ENCODE results near the gene BMERB1. TPM values are rescaled to one million over a fixed set of nuclear protein-coding genes. Genes with fewer than 3 reads are reported as not detected.

The BMERB1 gene
- total and polyA plus RNA-seq, 9 of the 15 experiments (the other 6 are each of a cell fraction or from before 2014, with no cell fraction given), result 0.29 to 2.9 (median 0.94) TPM

DNA sequence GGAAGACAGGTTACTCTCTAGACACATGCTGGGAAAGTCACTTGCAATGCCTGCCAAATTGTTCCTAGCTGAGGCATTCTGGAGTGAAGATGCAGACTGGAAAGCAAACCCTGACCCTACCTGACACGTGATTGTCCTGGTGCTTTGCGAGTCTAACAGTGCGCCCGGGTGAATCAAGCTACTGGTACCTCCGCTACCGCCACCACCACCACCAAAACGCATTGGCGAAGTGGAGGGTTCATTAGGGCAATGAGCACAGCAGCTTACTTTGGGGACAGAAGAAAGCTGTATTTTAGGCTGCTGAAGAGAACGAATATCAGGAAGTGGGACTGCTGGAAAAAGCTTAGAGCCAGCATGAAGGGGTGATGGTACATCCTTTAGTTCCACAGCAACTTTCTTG lies 201.5 kb downstream of the BMERB1 start:
- Histone ChIP-seq H4K20me1 (replicated peaks; ENCODE audit: control insufficient read depth, insufficient read depth, low read length) (no peaks in the 10 kb centered on the region), H3K27ac (ENCODE audit: extremely low read depth, low read depth, low read length) (no peak overlapping the region), H3K4me3 (no peak overlapping the region), H3K9ac (ENCODE audit: insufficient read depth in 1 of 2, low read depth in 2 of 2, low read length in 2 of 2) (no peak overlapping the region), H3K9me1 (ENCODE audit: control insufficient read depth, insufficient read depth, low read length) (no peaks in the 10 kb centered on the region), H3K4me1 (replicated peaks in 1 of 2; ENCODE audit: control insufficient read depth in 2 of 2, insufficient read depth in 2 of 2, low read length in 2 of 2) (peaks cover 0 to 7% of the 10 kb centered on the region in 2 experiments; a peak in 2 of 5 replicates), H3K36me3 (ENCODE audit: control insufficient read depth, insufficient read depth, low read length) (peaks cover 76% of the 10 kb centered on the region), H3K9me3 (replicated peaks; ENCODE audit: control insufficient read depth, insufficient read depth, low read depth, low read length) (no peaks in the 10 kb centered on the region), H3K79me2 (ENCODE audit: control insufficient read depth, insufficient read depth, low read length) (peaks cover 13% of the 10 kb centered on the region), H2AFZ (ENCODE audit: low read depth, low read length) (no peak overlapping the region), H3K27me3 (ENCODE audit: control insufficient read depth in 2 of 2, insufficient read depth in 2 of 2, low read length in 2 of 2) (no peaks in the 10 kb centered on the region), H3K4me2 (ENCODE audit: insufficient read depth, low read length) (no peak overlapping the region)
- ATAC-seq, result no peak
- no TSS peak for BruUV-seq (replicated peaks)
- intact Hi-C loops (cut with micrococcal nuclease) (no loop called here), in situ Hi-C loops (cut with MboI) (no loop called here)
- CTCF ChIA-PET (ENCODE audit: low intra/inter-chr PET ratio), result no interaction called here
- DNase-seq (ENCODE audit: extremely low read depth in 1 of 4, low spot score in 3 of 4), result no peak
- no peak for FAIRE-seq
- TF ChIP-seq TBP (optimal IDR thresholded peaks at IDR 0.05; ENCODE audit: low read depth, low read length) (no peak), ZBTB8A (IDR thresholded peaks at IDR 0.05; ENCODE audit: partially characterized antibody) (no peak)
- POLR2A ChIA-PET, result interaction anchor here (0.9 to 1.6 kb wide), 2 partner anchors 8 to 40 kb away, joined by 3 read pairs; no protein-coding TSS in a partner anchor
- 88% methylated on average over 9 of the region's 9 CpGs for WGBS (ENCODE audit: insufficient coverage, low coverage, missing lambda C conversion rate)

DNA sequence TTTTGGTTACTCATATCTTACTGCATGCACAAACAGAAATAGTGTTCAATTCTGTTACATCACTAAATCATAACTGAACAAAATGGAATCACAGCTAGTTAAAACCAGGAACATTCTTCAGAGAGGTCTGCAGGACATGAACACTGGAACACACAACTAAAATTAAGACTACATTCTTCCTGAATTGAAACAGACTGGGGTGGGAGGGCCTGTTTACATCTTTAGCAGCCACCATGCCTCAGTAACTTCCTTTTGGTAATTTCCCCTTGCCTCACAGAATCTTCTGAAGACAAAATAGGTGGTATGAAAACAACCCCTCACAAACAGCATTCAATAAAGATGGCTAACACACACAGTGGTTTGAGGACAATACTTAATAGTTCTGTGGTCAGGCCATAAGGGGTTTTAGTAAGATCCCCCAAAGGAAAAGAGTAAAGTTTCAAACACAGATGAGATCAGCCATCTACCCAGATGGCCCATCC lies 202.0 kb downstream of the BMERB1 start:
- H4K20me1 ChIP-seq (replicated peaks; ENCODE audit: control insufficient read depth, insufficient read depth, low read length), result no peaks in the 10 kb centered on the region
- no peaks in the 10 kb centered on the region for H3K9me3 ChIP-seq (replicated peaks; ENCODE audit: control insufficient read depth, insufficient read depth, low read depth, low read length)
- no peak overlapping the region for H3K4me3 ChIP-seq
- ChIA-PET POLR2A (no interaction called here), CTCF (ENCODE audit: low intra/inter-chr PET ratio) (no interaction called here)
- H3K4me2 ChIP-seq (ENCODE audit: insufficient read depth, low read length), result no peak overlapping the region
- DNase-seq (ENCODE audit: extremely low read depth in 1 of 4, low spot score in 3 of 4) (no peak), FAIRE-seq (no peak), ATAC-seq (no peak)
- H3K79me2 ChIP-seq (ENCODE audit: control insufficient read depth, insufficient read depth, low read length), result peaks cover 18% of the 10 kb centered on the region
- H3K9ac ChIP-seq (ENCODE audit: insufficient read depth in 1 of 2, low read depth in 2 of 2, low read length in 2 of 2), result no peak overlapping the region
- H3K9me1 ChIP-seq (ENCODE audit: control insufficient read depth, insufficient read depth, low read length), result no peaks in the 10 kb centered on the region
- in situ Hi-C loops (cut with MboI) (no loop called here), intact Hi-C loops (cut with micrococcal nuclease) (no loop called here)
- H2AFZ ChIP-seq (ENCODE audit: low read depth, low read length), result no peak overlapping the region
- H3K4me1 ChIP-seq (replicated peaks in 1 of 2; ENCODE audit: control insufficient read depth in 2 of 2, insufficient read depth in 2 of 2, low read length in 2 of 2), result peaks cover 0 to 11% of the 10 kb centered on the region in 2 experiments; a peak in 3 of 5 replicates
- H3K27ac ChIP-seq (ENCODE audit: extremely low read depth, low read depth, low read length), result no peak overlapping the region
- H3K36me3 ChIP-seq (ENCODE audit: control insufficient read depth, insufficient read depth, low read length), result peaks cover 74% of the 10 kb centered on the region
- BruUV-seq (replicated peaks), result no TSS peak
- H3K27me3 ChIP-seq (ENCODE audit: control insufficient read depth in 2 of 2, insufficient read depth in 2 of 2, low read length in 2 of 2), result no peaks in the 10 kb centered on the region
- no peak for TF ChIP-seq ZNF75A (CRISPR knock-in tag; IDR thresholded peaks at IDR 0.05)
- no peak for TF ChIP-seq ZNF449 (CRISPR knock-in tag; IDR thresholded peaks at IDR 0.05)
- TF ChIP-seq ZNF609 (CRISPR knock-in tag; IDR thresholded peaks at IDR 0.05; ENCODE audit: borderline replicate concordance), result no peak
- TF ChIP-seq, protein P1, sequence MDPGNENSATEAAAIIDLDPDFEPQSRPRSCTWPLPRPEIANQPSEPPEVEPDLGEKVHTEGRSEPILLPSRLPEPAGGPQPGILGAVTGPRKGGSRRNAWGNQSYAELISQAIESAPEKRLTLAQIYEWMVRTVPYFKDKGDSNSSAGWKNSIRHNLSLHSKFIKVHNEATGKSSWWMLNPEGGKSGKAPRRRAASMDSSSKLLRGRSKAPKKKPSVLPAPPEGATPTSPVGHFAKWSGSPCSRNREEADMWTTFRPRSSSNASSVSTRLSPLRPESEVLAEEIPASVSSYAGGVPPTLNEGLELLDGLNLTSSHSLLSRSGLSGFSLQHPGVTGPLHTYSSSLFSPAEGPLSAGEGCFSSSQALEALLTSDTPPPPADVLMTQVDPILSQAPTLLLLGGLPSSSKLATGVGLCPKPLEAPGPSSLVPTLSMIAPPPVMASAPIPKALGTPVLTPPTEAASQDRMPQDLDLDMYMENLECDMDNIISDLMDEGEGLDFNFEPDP (CRISPR knock-in tag; IDR thresholded peaks at IDR 0.05), result no peak
- TF ChIP-seq ZNF717 (CRISPR knock-in tag; IDR thresholded peaks at IDR 0.05), result no peak
- TF ChIP-seq NRF1 (conservative IDR thresholded peaks at IDR 0.05 in 1 of 2, IDR thresholded peaks at IDR 0.05 in 1 of 2), result no peak

All from K562 (cell line).